Vagina (tissue), 2 donors: Measurements from ENCODE around the gene TMPRSS2.

Experiments
- POLR2A ChIP-seq, 2 donors: fragments of 450-650 bp; IDR thresholded peaks; one replicate each; pipeline ENCODE4 v1.6.1; 2017; ENCODE audit warnings: antibody characterized with exemption in 2 of 2, mild to moderate bottlenecking in 2 of 2, moderate library complexity in 2 of 2
- POLR2AphosphoS5 ChIP-seq, 2 donors: sonication (generic); formaldehyde crosslinking; IDR thresholded peaks; one replicate each; pipeline ENCODE4 v1.9.0; 2017; ENCODE audit warnings: antibody characterized with exemption in 2 of 2, mild to moderate bottlenecking in 2 of 2, low read depth in 1 of 2; ENCODE audit not compliant: insufficient read depth in 1 of 2
- TF ChIP-seq, protein P1 (sequence below), 3 experiments: fragments of 450-650 bp in 2 of 3; fragments of 200-600 bp in 1 of 3; sonication (generic) in 1 of 3; IDR thresholded peaks; one replicate each; pipeline ENCODE4 v1.5.1; 2017 to 2019; ENCODE audit warnings: antibody characterized with exemption in 3 of 3, mild to moderate bottlenecking in 2 of 3, moderate library complexity in 2 of 3

DNA sequence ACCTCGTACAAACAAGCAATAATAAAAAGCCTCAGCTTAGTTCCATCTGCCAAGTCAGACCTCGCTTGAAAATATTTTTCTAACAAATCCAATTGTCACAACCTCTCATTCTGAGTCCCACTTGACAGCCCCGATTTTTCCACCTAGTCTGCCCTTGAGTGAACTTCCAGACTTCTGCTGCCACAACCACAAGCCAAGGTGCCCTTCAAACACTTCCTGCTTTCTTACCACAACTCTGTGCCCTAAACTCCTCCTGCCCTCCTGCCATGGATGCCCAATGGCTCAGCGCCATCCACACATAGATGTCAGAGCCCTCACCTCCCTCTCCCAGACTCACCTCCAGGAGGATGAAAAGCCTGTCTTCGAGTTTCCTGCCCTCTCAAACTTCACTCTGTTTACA is 3.9 kb downstream of the TMPRSS2 start:
- TF ChIP-seq, protein P1, sequence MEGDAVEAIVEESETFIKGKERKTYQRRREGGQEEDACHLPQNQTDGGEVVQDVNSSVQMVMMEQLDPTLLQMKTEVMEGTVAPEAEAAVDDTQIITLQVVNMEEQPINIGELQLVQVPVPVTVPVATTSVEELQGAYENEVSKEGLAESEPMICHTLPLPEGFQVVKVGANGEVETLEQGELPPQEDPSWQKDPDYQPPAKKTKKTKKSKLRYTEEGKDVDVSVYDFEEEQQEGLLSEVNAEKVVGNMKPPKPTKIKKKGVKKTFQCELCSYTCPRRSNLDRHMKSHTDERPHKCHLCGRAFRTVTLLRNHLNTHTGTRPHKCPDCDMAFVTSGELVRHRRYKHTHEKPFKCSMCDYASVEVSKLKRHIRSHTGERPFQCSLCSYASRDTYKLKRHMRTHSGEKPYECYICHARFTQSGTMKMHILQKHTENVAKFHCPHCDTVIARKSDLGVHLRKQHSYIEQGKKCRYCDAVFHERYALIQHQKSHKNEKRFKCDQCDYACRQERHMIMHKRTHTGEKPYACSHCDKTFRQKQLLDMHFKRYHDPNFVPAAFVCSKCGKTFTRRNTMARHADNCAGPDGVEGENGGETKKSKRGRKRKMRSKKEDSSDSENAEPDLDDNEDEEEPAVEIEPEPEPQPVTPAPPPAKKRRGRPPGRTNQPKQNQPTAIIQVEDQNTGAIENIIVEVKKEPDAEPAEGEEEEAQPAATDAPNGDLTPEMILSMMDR (IDR thresholded peaks at IDR 0.05): no peak
- TF ChIP-seq POLR2AphosphoS5 (IDR thresholded peaks at IDR 0.05; ENCODE audit: insufficient read depth in 1 of 2, low read depth in 1 of 2) (no peak), POLR2A (IDR thresholded peaks at IDR 0.05) (no peak)
